ENCODE measurements around the gene CD8B2.
"Not testable (repeated sequence)": the region's sequence is repeated elsewhere in the genome, so short reads cannot be mapped to it uniquely, and the experiment has no call there.

DNA sequence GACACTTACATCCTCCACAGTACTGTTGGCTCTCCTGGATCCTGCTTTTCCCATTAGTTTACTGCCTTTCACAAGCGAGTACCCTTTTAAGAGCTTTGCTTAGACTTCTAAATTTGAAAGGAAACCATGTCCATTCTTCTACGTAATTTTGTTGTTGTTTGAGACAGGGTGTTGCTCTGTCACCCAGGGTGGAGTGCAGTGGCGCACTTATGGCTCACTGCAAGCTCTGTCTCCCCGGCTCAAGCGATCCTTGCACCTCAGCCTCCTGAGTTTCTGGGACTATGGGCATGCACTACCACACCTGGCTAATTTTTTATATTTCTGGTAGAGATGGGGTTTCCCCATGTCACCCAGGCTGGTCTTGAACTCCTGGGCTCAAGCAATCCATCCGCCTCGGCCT, 24.8 kb downstream of the CD8B2 start:
- TF ChIP-seq CTCF (IDR thresholded peaks at IDR 0.05); FOXP1 (CRISPR knock-in tag; IDR thresholded peaks at IDR 0.05; ENCODE audit: borderline replicate concordance); NR2C2 (CRISPR knock-in tag; IDR thresholded peaks at IDR 0.05); ZNF121 (CRISPR knock-in tag; IDR thresholded peaks at IDR 0.05): not testable (repeated sequence)
- TF ChIP-seq, protein P1, sequence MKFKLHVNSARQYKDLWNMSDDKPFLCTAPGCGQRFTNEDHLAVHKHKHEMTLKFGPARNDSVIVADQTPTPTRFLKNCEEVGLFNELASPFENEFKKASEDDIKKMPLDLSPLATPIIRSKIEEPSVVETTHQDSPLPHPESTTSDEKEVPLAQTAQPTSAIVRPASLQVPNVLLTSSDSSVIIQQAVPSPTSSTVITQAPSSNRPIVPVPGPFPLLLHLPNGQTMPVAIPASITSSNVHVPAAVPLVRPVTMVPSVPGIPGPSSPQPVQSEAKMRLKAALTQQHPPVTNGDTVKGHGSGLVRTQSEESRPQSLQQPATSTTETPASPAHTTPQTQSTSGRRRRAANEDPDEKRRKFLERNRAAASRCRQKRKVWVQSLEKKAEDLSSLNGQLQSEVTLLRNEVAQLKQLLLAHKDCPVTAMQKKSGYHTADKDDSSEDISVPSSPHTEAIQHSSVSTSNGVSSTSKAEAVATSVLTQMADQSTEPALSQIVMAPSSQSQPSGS (CRISPR knock-in tag; IDR thresholded peaks at IDR 0.05; ENCODE audit: borderline replicate concordance, low read depth): not testable (repeated sequence)
